PC-3 (cell line): ENCODE results near the gene ANGPTL2.

Experiments used
- EZH2phosphoT487 ChIP-seq: fragments of 300-600 bp; sonication (generic); IDR thresholded peaks from 2 replicates; pipeline ENCODE4 v1.6.1; 2018; ENCODE audit warnings: mild to moderate bottlenecking, antibody characterized with exemption, low read length, borderline replicate concordance
- TF ChIP-seq, protein P1 (sequence below): fragments of 300-600 bp; sonication (generic); conservative IDR thresholded peaks from 2 replicates; pipeline ENCODE4 v1.5.1; 2017; ENCODE audit warnings: antibody characterized with exemption, low read depth, mild to moderate bottlenecking, low read length

DNA sequence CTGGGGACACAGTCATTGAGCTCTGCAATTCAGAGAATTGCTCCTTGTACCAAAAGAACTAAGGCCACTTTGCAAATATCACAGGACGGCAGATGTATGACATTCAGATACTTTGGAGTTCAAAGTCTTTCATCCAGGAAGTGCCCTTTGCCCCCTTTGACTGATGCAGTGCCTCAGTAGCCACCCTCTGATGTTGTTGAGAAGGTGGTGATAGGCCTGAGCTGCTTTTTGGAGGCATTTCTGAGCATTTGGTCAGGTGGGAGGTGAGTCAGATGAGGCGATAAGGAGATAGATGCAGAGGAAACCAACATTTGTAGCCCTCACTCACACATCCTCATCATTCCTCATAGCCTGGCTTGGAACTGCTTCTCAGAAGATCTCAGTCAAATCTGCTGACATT is 63.4 kb downstream of the ANGPTL2 start:
- TF ChIP-seq, protein P1, sequence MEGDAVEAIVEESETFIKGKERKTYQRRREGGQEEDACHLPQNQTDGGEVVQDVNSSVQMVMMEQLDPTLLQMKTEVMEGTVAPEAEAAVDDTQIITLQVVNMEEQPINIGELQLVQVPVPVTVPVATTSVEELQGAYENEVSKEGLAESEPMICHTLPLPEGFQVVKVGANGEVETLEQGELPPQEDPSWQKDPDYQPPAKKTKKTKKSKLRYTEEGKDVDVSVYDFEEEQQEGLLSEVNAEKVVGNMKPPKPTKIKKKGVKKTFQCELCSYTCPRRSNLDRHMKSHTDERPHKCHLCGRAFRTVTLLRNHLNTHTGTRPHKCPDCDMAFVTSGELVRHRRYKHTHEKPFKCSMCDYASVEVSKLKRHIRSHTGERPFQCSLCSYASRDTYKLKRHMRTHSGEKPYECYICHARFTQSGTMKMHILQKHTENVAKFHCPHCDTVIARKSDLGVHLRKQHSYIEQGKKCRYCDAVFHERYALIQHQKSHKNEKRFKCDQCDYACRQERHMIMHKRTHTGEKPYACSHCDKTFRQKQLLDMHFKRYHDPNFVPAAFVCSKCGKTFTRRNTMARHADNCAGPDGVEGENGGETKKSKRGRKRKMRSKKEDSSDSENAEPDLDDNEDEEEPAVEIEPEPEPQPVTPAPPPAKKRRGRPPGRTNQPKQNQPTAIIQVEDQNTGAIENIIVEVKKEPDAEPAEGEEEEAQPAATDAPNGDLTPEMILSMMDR: no peak
- TF ChIP-seq EZH2phosphoT487: no peak
